IPS DF 4.7 (cell line): ENCODE data around the gene ADARB2.

Source experiments
- DNase-seq: peaks from one replicate; pipeline ENCODE4 v3.0.0-alpha.2; 2013; ENCODE audit warnings: low spot score; ENCODE audit errors: extremely low read depth

ADARB2 gene

DNA sequence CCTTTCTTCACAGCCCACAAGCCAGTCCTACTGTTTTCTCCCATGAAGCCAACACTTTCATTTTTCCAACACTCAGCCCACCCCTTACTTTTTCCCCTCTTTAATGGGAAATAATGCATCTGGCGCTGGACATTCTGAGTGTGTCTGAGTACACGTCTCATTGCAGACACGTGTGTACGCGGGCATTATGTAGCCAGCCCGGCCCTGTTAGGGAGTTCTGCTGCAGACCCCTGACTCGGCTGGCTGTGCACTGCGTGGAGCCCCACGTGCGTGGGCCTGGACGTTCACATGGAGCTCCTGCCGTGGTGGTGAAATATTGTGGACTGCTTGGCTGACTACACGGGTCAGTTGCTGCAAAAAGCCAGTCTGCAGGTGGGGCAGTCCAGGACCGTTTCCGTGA, 233.0 kb downstream of the ADARB2 start:
- no peak for DNase-seq

DNA sequence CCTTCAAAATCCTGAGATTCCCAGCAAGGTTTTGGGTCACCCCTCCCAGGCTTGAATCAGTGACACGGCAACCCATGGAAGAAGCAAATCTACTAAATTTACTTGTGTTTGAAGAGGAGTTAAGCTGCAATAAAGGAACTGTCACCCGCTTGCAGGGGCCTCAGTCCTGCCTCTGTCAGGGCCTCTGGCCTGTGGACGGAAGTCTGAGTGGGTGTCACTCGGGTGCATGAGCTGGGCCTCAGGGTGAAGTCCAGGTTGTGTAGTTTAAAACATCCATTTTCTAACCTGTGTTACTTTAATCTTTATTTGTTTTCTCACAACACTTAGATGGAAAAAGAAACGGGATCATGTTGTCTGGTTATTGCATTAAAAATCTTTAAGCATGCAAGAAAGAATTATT, 234.9 kb downstream of the ADARB2 start:
- no peak for DNase-seq

DNA sequence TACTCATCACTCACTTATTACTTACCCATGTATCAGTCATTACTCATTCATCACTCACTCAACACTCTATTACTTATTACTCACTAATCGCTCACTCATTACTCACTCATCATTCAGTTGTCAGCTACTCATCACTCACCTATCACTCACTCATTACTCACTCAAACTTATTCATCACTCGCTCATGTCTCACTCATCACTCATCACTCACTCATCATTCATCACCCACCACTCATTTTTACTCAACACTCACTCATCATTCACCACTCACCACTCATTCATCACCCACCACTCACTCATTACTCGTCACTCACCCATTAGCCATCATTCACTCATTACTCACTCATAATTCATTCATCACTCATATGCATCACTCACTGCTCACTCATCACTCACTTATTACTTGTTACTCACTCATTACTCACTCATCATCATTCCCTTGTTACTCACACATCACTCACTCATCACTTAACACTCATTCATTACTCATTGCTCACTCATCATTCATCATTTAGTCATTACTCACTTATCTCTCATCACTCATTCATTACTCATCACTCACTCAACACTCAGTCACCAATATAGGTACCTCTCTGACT, 237.9 kb downstream of the ADARB2 start:
- no peak for DNase-seq

DNA sequence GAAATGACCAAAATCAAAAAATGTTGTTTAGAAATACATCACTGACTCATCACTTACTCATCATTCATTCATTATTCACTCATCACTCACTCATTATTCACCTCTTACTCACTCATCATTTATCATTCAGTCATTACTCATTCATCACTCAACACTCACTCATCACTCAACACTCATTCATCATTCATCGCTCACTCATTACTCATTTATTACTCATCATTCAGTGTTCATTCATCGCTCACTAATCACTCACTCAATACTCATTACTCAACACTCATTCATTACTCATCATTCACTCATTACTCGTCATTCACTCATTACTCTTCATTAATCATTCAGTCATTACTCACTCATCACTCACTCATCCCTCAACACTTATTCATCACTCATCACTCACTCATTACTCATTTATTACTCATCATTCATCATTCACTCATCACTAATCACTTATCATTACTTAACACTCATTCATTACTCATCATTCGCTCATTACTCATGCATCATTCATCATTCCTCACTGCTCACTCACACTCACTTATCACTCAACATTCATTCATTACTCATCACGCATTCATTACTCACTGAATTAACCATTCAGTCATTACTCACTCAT, 238.5 kb downstream of the ADARB2 start:
- no peak for DNase-seq

DNA sequence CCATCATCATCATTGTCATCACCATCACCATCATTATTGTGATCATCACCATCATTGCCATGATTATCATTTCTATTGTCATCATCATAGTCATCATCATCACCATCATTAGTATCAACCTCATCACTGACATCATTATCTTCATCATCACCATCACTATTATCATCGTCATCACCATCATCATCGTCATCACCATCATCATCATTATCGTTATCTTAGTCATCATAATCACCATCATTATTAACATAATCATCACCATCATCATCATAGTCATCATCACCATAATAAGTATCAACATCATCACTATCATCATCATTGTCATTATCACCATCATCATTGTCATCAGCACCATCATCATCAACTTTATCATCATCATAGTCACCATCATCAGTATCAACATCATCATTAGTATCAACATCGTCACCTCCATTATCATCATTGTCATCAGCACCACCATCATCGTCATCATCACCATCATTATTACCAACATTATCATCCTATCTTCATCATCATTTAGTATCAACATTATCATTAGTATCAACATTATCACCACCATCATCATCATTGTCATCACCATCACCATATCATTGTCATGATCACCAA, 241.3 kb downstream of the ADARB2 start:
- no peak for DNase-seq

DNA sequence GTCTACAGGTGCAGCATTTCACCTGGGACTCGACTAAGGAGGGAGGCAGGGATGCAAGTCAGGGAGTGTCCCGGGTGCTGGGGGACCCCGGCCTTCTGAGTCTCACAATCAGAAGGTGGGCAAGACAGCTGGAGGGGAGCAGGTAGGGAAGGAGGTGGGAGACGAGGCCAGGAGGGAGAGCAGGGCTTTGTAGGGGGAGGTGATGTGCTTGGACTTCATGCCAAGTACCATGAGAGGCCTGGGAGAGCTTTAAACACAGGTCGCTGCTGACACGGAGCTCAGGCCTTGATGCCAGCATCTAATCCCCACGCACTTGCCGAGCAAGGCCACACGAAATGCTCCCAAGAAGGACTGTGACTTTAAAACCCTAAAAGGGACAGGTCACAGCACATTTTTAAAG, 244.7 kb downstream of the ADARB2 start:
- DNase-seq = no peak

DNA sequence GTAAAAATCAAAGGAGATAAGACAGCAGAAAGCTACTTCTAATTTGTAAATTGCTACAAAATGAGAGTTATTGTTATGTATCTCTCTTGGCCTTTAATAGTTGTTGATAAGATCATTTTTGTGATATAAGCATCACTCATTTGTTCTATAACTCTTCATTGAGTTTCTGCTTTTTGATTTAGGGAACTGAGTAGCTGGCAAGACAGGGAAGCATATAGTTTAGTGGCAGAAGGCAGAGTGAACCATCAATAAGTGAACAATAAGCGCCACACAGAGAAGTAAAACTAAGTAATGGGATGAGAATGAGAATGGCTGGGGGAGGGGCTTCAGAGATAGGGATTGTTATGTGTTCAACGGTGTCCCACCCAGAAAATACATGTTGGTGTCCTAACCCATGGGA, 245.4 kb downstream of the ADARB2 start:
- DNase-seq = no peak

DNA sequence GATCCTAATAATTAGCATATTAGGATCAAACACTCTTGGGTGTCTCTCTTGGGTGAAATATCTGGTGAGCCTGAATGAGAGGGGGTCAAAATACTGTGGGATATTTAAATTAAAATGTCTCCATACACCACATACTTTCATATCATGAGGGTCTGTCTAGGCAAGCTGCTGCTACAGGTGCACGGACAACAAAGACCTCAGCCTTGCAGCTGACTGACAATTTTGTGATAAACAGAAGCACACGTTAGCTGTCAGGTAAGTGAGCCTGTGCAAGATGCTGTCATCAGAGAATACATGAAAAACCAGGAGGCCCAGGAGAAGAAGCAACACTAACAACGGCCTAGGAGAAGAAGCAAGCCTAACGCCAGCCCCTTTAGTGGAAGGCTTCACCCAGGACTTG, 247.5 kb downstream of the ADARB2 start:
- no peak for DNase-seq

DNA sequence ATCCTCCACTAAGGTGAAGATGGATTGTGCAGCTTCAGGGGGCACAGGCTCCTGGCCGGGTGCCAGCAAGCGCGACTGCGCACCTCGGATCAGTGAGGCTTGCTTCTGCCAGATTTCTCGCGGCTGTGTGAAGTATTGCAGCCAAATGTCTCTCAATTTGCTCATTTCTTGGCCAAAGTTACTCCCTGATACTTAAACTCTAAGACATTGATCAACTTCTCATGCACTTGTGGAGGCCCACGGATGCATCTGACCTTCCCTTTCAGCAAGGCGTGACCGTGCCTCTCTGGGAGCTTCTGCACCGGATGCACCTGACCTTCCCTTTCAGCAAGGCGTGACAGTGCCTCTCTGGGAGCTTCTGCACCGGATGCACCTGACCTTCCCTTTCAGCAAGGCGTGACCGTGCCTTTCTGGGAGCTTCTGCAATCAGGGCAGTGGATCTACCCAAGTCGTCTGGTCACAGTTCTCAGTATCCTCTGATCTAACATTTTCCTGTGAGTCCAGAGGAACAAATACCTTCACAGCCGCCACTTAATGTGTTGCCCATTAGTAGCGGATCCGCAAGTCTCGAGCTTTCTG, 248.3 kb downstream of the ADARB2 start:
- no peak for DNase-seq

DNA sequence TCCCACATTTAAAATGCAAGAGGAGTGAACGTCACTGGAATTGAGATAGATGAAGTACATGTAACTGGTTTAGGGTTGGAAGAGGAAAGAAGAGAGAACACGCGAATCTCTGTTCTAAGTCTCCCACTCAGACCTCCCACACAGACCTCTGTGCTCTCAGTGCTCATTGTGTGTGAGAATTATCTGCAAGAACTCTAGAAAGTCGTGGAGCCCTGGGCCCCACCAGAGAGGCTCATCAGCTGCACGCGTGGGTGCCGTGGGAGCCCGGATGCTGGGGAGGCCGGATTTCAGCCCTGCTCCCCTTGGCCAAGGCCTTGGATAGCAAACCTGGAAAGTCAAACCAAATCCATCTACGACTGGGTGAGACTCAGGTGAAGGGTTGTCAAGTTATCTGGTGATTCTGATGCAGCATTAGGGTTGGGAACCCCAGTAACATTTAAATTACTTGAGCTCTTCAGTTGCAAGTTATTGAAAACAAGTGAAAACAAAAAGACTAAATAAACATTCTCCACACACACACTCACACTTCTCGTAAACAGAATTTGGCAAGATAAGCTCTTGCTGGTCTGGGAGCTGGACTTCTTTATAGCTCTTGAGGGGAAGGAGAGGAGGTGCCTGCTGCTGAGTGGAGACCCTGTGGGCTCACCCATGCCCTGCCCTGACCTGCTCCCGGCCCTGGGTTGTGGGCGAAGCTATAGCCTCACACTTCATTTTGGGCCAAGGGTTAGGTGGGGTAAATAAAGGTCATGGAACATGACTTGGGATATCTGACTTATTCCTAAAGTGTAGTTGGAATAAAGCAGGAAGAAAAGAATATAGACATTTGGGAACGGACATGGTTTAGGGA, 250.3 kb downstream of the ADARB2 start:
- no peak for DNase-seq

DNA sequence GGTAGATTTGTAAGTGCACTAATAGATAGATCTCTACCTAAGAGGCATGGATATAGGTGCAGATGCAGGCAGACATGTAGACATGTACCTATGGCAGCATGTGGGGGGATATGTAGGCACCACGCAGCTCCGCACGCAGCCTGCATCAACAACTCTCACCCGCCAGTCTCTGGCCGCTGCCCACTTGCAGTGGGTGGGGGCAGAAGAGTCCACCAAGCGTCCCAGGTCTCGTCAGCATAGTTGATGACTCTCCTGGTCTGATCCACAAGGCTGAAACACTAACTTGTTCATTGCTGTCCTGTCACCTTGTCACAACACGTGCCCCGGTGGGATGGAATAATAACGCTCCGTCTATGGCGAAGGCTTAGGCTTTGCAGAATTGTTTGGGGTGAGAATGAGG, 252.0 kb downstream of the ADARB2 start:
- DNase-seq = no peak

DNA sequence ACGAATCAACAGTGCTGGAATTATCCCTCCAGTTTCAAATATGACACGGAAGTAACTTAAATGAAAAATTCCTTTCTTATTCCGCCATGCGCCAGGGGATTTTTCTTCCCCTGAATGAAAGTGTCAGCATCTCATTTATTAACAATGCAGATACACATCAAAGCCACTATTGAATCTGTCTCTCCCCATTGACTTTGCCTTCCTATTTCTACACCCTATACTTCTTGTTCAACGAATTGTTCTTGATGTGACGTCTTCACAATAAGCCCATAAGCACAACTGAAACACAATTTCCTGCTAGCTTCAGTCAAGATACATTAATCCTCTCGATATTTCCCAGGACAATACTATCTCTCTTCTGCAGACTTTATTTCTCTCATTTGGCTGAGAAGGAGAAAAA, 253.5 kb downstream of the ADARB2 start:
- no peak for DNase-seq

DNA sequence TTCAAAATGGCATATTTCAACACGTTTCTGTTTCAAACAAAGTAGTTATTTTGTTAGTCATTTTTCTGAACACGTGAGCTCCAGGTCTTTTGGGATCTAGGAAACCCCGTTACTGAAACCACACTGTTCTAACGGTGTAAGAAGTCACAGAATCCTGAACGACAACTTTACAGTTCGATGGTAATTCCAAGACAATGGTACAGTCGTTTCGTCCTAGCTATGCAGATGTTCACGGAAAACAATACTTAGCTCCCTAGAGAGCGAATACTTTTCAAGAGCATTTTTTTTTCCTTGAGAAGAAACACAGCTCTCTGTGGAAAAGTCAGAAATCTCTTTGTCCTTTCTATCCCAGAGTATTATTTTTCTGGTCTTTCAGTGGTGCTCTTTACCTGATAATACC, 254.1 kb downstream of the ADARB2 start:
- DNase-seq = no peak

DNA sequence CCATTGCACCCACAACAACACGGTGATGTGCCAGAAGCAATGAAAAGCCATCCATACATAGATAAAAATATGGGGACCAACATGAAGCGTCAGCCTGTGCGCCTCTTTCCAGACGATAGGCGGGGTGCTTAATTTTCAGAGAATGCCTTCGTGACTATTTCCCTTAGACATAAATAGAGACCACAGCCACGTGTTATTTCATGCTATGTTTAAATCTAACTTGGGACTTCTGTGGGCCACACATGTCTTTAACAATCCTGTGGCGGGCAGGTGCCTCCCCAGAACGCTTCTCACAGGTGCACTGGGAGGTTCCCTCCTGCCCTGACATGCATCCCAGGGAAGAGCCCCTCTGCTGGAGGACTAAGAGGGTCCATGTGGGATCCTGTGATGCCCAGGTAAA, 259.7 kb downstream of the ADARB2 start:
- DNase-seq = no peak

DNA sequence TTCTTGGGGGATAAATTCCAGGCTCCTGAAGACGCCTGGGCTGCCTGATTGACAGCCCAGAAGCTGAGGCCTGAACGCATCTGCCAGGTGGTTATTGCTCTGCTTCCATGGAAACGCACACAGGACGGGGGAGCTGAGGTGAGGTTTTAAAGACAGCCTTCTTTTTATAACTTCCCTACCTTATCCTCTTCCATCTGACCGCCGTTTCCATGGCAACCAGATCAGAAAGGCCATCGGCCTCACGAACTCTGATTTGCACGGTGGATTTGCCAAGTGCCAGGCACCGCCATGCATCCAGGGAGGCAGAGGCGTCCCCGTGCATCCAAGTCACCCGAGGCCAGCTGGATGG, 260.9 kb downstream of the ADARB2 start:
- no peak for DNase-seq

DNA sequence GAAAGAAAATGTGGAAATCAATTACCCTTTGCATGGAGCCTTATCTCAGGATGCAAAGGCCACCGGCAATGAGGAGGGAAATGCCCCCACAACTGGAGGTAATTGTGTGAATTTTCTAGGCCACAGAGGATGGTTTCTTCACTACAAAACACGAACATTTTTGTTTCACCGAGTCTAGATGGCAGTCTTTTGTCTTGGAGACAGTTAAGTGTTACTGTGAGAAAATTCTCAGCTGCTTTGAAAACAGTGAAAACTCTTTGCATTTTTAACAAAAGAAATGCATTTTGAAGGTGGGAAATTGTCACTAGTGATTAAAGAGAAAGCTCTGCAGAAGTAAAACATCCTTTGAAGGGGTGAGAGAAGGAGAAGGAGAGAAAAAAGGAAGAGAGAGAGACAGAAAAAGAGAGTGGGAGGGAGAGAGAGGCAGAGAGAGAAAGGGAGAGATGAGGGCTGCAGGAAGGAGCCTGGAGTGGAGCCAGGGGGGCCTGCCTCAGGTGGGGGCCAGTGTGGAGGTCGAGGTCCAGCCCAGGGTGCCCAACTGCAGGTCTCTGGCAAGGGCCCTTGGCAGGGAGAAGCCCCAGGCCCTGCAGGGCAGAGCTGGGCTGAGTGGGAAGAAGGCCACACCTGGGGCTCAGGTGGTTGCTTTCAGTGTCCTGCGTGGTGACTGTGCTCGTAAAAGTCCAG, 261.4 kb downstream of the ADARB2 start:
- DNase-seq = no peak

DNA sequence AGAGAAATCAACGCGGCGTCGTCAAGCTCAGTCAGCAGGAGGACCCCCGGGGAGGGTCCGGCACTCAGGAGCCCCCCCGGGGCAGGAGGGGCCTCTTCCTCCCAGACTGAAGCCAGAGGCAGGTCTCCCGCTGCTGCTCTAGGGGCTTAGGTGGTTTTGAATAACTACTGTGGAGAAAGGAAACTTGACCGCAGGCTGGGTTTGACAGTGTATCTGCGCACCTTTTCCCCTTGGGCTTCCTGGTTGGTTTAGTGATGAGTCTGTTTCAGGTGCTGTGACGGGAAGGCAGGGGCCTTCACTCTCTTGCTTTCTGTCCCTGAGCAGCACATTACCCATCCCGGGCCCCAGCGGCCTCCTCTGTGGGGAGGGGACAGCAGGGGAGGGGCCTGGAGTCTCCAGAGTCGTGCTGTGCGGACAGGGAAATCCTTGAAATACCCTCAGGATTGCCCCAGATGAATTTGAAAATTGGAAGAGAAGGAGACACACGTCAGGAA, 262.2 kb downstream of the ADARB2 start:
- DNase-seq = no peak

DNA sequence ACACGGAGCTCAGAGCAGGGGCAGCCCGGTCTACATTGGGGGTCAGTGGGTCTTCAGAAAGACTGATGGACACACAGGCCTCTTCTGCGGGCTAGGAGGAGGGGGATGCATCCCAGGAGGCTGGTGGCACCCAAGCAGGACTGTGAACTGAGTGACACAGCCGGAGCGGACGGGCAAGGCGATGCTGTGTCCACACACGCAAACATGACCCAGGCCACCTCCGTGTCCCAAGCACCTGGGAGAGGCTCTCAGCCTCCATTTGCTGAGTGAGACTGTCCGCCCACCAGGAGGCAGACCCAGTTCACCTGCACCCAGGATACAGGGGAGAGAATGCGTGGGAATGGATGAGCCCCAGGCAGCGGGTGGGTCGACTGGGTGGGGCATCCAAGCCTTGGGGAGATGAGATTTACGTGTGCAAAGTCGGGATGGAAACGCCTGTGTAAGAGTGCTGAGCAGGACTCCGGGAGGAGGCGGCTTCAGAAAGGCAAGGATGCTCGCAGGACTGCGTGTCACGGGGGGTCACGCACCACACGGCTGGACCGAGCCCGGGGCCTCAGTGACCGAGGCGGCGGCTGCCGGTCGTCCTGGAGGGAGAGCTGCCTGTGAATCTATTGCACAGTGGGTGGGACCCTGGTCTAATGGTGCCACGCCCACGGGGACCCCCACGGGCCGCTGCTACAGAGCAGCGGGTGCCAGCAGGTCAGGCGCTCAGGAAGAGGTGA, 262.8 kb downstream of the ADARB2 start:
- no peak for DNase-seq

DNA sequence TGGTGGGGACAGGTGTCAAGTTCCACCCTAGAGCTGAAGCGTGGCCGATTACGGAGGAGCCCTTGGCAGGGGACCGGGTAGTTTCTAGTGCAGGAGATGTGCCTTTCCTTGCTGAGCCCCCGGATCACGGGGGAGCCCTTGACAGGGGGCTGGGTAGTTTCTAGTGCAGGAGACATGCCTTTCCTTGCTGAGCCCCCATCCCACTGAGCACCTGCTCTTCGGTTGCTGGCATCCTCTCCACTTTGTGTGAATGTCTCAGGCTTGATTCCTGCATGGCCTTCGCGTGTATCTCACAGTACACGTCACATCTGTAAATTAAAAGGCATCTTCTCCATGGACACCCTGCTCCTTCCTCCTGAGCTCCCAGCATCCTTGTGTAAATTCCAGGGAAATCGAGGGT, 263.5 kb downstream of the ADARB2 start:
- no peak for DNase-seq

DNA sequence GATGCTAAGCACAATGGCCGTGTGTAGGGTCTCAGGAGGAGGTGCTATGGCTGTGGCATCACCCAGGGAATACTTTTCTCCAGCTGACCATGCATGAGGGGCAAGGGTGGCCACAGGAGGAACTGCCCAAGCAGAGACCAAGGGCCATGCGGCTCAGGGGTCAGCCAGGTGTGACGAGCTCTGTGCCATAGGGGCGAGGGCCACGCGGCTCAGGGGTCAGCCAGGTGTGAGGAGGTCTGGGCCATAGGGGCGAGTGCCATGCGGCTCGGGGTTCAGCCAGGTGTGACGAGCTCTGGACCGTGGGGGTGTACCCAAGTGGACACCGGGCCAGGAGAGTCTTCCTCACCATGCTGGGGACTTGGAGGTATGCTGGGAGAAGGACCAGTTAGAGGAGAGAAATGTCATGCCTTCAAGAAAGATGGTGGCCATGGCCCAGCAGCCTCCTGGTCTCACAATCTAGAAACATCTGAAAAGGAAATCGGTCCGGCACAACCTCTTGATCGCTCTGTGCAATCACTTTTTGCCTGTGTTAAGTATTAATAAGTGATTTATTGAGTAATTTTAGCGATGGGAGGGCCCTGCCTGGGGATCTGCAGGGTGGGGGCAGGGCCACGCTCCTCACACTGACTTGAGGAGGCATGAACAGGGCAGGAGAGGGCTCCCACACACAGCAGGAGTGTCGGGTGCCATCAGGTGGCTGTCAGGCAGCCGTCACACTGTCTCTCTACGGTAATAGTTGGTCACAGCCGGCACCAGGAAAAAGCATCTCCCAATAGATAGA, 265.0 kb downstream of the ADARB2 start:
- no peak for DNase-seq
